Neural cell (in vitro differentiated cells): ENCODE results near the gene RPP30. TPM values are rescaled to one million over a fixed set of nuclear protein-coding genes. Genes with fewer than 3 reads are reported as not detected.

Experiments
- H2AFZ ChIP-seq: fragments of 200-600, 300-800 bp; sonication (generic), shearing (Covaris generic); 2 replicates; pipeline ENCODE4 v1.6.0; 2014; ENCODE audit warnings: low read depth, mild to moderate bottlenecking, antibody characterized with exemption, low read length, moderate library complexity
- H3F3A ChIP-seq: fragments of 200-600 bp; shearing (Covaris generic); 2 replicates; pipeline ENCODE4 v1.6.1; 2016; ENCODE audit warnings: mild to moderate bottlenecking, moderate library complexity, mixed read lengths, antibody characterized with exemption, low read length; ENCODE audit not compliant: insufficient read depth, poor library complexity, severe bottlenecking
- H3K27ac ChIP-seq: fragments of 200-600, 300-800 bp; sonication (generic), shearing (Covaris generic); 2 replicates; pipeline ENCODE4 v1.5.1; 2014; ENCODE audit warnings: mild to moderate bottlenecking, low read length, moderate library complexity
- H3K27me3 ChIP-seq: fragments of 300-800, 200-600 bp; sonication (generic), shearing (Covaris generic); 2 replicates; pipeline ENCODE4 v1.6.0; 2014; ENCODE audit warnings: mild to moderate bottlenecking, low read depth, low read length, moderate library complexity; ENCODE audit not compliant: insufficient read depth
- H3K36me3 ChIP-seq: fragments of 300-800, 200-600 bp; sonication (generic), shearing (Covaris generic); 2 replicates; pipeline ENCODE4 v1.5.1; 2014; ENCODE audit warnings: mild to moderate bottlenecking, antibody characterized with exemption, low read length, moderate library complexity; ENCODE audit not compliant: insufficient read depth
- H3K4me2 ChIP-seq: fragments of 300-800, 200-600 bp; sonication (generic), shearing (Covaris generic); 2 replicates; pipeline ENCODE4 v1.6.0; 2014; ENCODE audit warnings: mild to moderate bottlenecking, low read length
- H3K4me3 ChIP-seq: fragments of 300-800, 200-600 bp; sonication (generic), shearing (Covaris generic); 2 replicates; pipeline ENCODE4 v1.5.1; 2014; ENCODE audit warnings: mild to moderate bottlenecking, low read length, moderate library complexity
- H3K79me2 ChIP-seq: fragments of 200-600 bp; shearing (Covaris generic); replicated peaks from 2 replicates; pipeline ENCODE4 v1.6.0; 2014; ENCODE audit warnings: mild to moderate bottlenecking, low read length, moderate library complexity; ENCODE audit not compliant: insufficient read depth
- H3K9ac ChIP-seq: fragments of 300-800, 200-600 bp; sonication (generic), shearing (Covaris generic); 2 replicates; pipeline ENCODE4 v1.6.1; 2016; ENCODE audit warnings: mild to moderate bottlenecking, low read length, mixed read lengths
- H3K9me2 ChIP-seq: fragments of 200-600 bp; shearing (Covaris generic); 2 replicates; pipeline ENCODE4 v1.6.1; 2016; ENCODE audit warnings: mild to moderate bottlenecking, low read length, mixed read lengths; ENCODE audit not compliant: insufficient read depth
- H3K9me3 ChIP-seq: fragments of 200-600, 300-800 bp; sonication (generic), shearing (Covaris generic); 2 replicates; pipeline ENCODE4 v1.6.1; 2016; ENCODE audit warnings: mild to moderate bottlenecking, mixed run types, low read length, moderate library complexity, mixed read lengths
- H4K20me1 ChIP-seq: fragments of 200-600 bp; shearing (Covaris generic); 2 replicates; pipeline ENCODE4 v1.6.1; 2016; ENCODE audit warnings: mild to moderate bottlenecking, mixed run types; ENCODE audit not compliant: insufficient read depth
- EP300 ChIP-seq: fragments of 450-650 bp; conservative IDR thresholded peaks from 2 replicates; pipeline ENCODE4 v1.6.1; 2014; ENCODE audit warnings: antibody characterized with exemption, mild to moderate bottlenecking, moderate library complexity; ENCODE audit not compliant: poor library complexity, severe bottlenecking
- EZH2 ChIP-seq: fragments of 200-600, 300-800 bp; shearing (Covaris generic), sonication (generic); IDR thresholded peaks from 2 replicates; pipeline ENCODE4 v1.6.1; 2014; ENCODE audit warnings: antibody characterized with exemption, low read length, borderline replicate concordance, mild to moderate bottlenecking; ENCODE audit not compliant: insufficient read depth, poor library complexity, severe bottlenecking
- MXI1 ChIP-seq: fragments of 450-650 bp; conservative IDR thresholded peaks from 2 replicates; pipeline ENCODE4 v1.6.1; 2014; ENCODE audit warnings: antibody characterized with exemption, mild to moderate bottlenecking; ENCODE audit not compliant: poor library complexity, severe bottlenecking
- POLR2AphosphoS5 ChIP-seq: IDR thresholded peaks from 2 replicates; pipeline ENCODE4 v1.6.1; 2012
- RAD21 ChIP-seq: fragments of 450-650 bp; conservative IDR thresholded peaks from 2 replicates; pipeline ENCODE4 v1.6.1; 2014; ENCODE audit warnings: antibody characterized with exemption, mild to moderate bottlenecking, moderate library complexity
- SMC3 ChIP-seq: fragments of 450-650 bp; conservative IDR thresholded peaks from 2 replicates; pipeline ENCODE4 v1.6.1; 2014; ENCODE audit warnings: antibody characterized with exemption, mild to moderate bottlenecking, moderate library complexity; ENCODE audit not compliant: poor library complexity
- TAF1 ChIP-seq: IDR thresholded peaks from 2 replicates; pipeline ENCODE4 v1.6.1; 2012; ENCODE audit warnings: low read depth
- polyA plus RNA-seq: library from polyadenylated mRNA; depleted of rRNA; stranded (reverse); fragments of >200 nt; gene quantifications from 2 replicates; pipeline ENCODE4 v1.2.3, GENCODE V29; 2014
- TF ChIP-seq, protein P1 (sequence below): fragments of 450-650 bp; IDR thresholded peaks from 2 replicates; pipeline ENCODE4 v1.5.1; 2014; ENCODE audit warnings: antibody characterized with exemption, mild to moderate bottlenecking, moderate library complexity; ENCODE audit not compliant: poor library complexity, severe bottlenecking
- TF ChIP-seq, protein P2 (sequence below): IDR thresholded peaks from 2 replicates; pipeline ENCODE4 v1.6.1; 2012; ENCODE audit warnings: borderline replicate concordance

The RPP30 gene
- polyA plus RNA-seq, 1 donor from 2014 or later, result 86.5 TPM

DNA sequence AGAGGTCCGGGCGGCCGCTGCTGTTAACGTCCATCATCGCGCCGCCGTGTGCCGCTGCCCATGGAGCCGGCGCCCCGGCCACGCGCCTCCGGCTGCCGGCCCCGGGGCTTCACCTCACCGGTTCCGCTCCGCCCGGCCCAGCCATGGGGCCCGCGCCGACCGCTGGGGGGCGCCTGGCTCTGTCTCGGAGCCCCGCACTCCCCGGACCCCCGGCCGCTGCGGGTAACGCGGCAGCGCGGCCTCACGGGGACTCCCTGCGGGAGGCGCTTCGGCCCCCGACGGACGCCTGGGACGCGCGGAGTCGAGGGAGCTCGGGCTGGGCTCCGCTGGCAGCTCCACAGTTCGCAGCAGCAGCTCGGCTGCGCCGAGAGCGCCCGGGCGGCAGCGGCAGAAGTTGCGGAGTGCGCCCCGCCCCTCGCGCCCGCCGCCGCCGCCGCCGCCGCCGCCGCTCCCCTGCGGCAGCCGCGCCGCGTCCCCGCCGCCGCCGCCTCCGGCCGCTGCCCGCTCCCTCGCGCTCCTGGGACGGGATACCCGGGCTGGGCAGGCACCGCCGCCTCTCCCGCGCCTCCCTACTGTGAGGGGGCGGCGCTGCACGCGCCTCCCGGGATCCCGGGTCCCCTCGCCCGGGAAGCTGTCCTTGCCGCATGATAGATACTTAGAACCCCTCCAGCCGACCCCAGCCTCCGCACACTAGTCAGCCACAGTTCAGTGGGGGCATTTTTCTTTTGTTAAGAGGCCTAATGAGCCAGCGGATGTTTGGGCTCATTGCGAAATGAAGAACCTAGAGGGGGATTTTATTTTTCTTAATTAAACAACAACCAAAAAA is 13.9 kb upstream of the RPP30 start, which contains the start of gene HTR7:
HTR7 (minus strand) TSS at position 405 of the 826 bp plus-strand sequence; CDS start at position 37, 368 bp downstream.
- peak within 1 kb of the TSS; percentile 71 for H3K4me3 ChIP-seq
- H3K27me3 ChIP-seq, result peaks cover 48% of the 10 kb centered on the region
- peak within 1 kb of the TSS; percentile 3 for H3K4me2 ChIP-seq
- H3K36me3 ChIP-seq, result no peaks in the 10 kb centered on the region
- H2AFZ ChIP-seq, result no peak within 1 kb of the TSS
- no peaks in the 10 kb centered on the region for H3K79me2 ChIP-seq
- no peak within 1 kb of the TSS for H3K27ac ChIP-seq
- TF ChIP-seq MXI1, result peak; percentile 53
- TF ChIP-seq SMC3, result peak; percentile 69
- no peak for TF ChIP-seq POLR2AphosphoS5
- peak; percentile 63 for TF ChIP-seq RAD21
- TF ChIP-seq, protein P1, sequence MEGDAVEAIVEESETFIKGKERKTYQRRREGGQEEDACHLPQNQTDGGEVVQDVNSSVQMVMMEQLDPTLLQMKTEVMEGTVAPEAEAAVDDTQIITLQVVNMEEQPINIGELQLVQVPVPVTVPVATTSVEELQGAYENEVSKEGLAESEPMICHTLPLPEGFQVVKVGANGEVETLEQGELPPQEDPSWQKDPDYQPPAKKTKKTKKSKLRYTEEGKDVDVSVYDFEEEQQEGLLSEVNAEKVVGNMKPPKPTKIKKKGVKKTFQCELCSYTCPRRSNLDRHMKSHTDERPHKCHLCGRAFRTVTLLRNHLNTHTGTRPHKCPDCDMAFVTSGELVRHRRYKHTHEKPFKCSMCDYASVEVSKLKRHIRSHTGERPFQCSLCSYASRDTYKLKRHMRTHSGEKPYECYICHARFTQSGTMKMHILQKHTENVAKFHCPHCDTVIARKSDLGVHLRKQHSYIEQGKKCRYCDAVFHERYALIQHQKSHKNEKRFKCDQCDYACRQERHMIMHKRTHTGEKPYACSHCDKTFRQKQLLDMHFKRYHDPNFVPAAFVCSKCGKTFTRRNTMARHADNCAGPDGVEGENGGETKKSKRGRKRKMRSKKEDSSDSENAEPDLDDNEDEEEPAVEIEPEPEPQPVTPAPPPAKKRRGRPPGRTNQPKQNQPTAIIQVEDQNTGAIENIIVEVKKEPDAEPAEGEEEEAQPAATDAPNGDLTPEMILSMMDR, result peak; percentile 91
- TF ChIP-seq EZH2, result no peak
- no peak for TF ChIP-seq EP300
- TF ChIP-seq, protein P2, sequence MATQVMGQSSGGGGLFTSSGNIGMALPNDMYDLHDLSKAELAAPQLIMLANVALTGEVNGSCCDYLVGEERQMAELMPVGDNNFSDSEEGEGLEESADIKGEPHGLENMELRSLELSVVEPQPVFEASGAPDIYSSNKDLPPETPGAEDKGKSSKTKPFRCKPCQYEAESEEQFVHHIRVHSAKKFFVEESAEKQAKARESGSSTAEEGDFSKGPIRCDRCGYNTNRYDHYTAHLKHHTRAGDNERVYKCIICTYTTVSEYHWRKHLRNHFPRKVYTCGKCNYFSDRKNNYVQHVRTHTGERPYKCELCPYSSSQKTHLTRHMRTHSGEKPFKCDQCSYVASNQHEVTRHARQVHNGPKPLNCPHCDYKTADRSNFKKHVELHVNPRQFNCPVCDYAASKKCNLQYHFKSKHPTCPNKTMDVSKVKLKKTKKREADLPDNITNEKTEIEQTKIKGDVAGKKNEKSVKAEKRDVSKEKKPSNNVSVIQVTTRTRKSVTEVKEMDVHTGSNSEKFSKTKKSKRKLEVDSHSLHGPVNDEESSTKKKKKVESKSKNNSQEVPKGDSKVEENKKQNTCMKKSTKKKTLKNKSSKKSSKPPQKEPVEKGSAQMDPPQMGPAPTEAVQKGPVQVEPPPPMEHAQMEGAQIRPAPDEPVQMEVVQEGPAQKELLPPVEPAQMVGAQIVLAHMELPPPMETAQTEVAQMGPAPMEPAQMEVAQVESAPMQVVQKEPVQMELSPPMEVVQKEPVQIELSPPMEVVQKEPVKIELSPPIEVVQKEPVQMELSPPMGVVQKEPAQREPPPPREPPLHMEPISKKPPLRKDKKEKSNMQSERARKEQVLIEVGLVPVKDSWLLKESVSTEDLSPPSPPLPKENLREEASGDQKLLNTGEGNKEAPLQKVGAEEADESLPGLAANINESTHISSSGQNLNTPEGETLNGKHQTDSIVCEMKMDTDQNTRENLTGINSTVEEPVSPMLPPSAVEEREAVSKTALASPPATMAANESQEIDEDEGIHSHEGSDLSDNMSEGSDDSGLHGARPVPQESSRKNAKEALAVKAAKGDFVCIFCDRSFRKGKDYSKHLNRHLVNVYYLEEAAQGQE, result no peak
- no peak for TF ChIP-seq TAF1
- no peaks in the 10 kb centered on the region for H4K20me1 ChIP-seq
- H3K9me2 ChIP-seq, result no peaks in the 10 kb centered on the region
- H3F3A ChIP-seq, result no peaks in the 10 kb centered on the region
- no peaks in the 10 kb centered on the region for H3K9me3 ChIP-seq
- peak within 1 kb of the TSS; percentile 55 for H3K9ac ChIP-seq

DNA sequence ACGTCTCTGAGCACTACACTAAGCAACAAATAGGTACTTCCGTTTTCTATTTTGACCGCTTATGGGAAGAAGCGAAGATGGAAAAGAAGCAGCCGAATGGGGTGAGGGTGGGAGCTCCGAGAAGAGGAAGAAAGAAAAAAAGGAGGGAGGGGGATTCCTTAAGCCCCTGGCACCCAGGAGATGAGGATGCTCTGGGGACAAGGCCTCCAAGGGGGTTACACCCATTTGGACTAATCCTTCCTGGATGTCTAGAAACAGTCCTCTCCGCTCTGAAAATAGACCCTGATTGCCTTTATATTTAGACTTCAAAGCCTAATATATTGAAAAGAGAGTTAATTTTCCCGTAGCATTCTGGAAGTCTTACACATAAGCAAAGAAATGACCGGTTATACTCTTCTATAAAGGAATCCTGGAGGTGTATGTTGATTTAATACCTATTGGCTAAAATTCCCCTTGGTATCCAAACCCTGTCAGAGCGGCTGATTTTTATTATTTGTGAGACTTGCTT is 13.3 kb upstream of the RPP30 start:
- Histone ChIP-seq H3K27me3 (peaks cover 48% of the 10 kb centered on the region), H3K27ac (no peak overlapping the region), H3K9me3 (no peaks in the 10 kb centered on the region)

More for the DNA sequence above, 13.3 kb upstream of the RPP30 start:
- no peak overlapping the region for H2AFZ ChIP-seq
- no peaks in the 10 kb centered on the region for H3K36me3 ChIP-seq
- H3F3A ChIP-seq, result no peaks in the 10 kb centered on the region
- no peak for TF ChIP-seq MXI1
- no peak for TF ChIP-seq TAF1
- TF ChIP-seq, protein P2, result no peak
- no peak for TF ChIP-seq EP300
- TF ChIP-seq SMC3, result no peak
- H3K79me2 ChIP-seq, result no peaks in the 10 kb centered on the region
- no peak overlapping the region for H3K9ac ChIP-seq
- H4K20me1 ChIP-seq, result no peaks in the 10 kb centered on the region
- peak overlapping the region; percentile 71 for H3K4me3 ChIP-seq
- no peaks in the 10 kb centered on the region for H3K9me2 ChIP-seq
- H3K4me2 ChIP-seq, result peak overlapping the region; percentile 3
